ENCODE results near the gene MED10.
"Not testable (repeated sequence)": the region's sequence is repeated elsewhere in the genome, so short reads cannot be mapped to it uniquely, and the experiment has no call there.

Gene MED10

DNA sequence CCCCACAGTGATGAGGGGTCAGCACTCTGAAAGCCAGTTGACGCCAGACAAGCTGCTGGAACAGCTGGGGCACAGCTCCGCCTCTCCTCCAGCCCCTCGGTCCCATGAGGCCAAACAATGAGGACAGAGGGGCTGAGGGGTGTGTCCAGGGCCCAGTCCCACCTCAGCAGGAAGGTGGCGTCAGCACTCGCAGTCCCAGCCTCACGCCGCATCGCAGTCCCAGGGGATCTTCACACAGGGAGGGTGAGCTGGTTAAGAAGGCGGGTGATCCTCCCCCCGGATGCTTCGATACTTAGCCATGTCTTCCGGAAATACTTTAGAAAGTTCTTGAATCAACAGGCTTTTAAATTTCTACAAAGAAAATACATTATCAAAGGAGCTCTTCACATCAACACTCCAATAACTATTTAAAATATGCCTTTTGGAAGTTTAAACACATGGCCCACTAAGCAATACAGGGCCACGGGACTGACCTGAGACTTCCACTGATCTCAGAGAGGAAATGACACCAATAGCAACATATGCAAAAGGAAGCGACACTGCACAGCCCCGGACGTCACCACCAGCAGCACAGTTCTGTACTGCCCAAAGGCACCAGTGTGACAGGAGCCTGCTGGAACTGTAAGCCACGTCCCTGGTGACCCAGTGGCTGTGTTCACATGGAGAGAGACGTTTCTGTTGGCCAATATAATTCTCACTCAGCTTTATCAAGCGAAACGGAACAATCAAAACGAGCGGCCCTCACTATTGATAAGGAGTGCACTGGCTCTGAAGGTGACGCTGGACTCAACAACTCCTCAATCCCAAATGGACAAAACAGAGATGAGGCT lies 5.9 kb downstream of the MED10 start:
- FAIRE-seq, result no peak

DNA sequence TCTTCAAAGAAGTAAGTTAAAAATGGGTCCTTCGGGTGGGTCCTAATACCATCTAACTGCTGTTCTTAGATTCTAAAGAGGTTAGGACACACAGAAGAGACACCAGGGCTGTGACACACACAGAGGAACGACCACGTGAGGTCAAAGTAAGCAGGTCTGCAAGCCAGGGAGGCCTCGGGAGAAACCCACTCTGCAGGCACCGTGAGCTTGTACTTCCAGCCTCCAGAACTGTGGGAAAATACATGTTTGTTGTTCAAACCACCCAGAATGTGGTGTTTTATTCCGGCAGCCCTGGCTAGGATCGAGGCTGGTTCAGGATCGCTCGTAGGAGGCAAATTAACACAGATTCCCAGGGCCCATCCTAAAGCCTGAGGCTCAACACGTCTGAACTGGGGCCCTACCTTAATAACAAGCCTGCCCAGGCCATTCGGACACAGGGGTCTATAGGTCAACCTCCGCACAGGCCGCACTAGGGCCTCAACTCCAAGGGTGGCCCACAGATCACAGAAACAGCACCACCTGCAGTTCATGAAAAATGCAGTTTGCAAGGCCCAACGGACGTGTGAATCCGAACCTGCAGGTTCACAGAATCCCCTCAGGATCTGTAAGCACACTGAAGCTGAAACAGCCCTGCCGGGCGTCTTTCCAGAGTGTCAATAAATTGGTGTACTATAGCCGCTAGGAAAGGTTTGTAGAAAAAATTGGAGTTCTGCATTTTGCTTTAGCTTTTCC lies 7.1 kb downstream of the MED10 start:
- no peak for FAIRE-seq

GRCh38 chr5:6370580-6370979 lies 7.8 kb downstream of the MED10 start:
- no peak for FAIRE-seq

DNA sequence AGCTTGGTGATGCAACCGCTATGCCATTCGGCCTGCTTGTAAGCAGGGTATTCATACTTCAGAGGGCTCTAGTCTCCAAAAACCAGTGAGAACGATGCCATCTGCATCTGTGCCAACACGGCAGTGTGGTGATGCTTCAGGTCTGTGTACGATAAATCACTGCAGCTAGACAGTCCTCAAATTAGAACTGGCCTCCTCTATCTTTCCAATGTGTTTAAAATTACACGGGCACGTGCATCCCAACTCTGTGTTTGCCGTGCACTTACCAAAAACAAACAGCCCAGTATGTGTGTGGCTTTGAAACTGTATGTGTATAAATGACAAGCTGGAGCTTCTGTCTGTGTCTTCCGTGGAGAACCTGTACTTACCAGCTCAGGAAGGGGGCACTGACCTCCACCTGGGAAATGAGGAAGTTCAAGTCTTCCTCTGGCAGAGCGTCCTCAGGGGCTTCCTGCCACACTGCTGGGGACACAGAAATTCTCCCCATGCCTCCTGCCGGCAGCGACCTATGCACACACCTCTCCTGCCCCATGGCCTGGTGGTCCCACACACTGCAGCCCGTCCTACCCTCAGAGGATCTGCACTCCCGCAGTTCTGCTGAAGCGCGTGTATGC lies 12.3 kb downstream of the MED10 start:
- FAIRE-seq, result no peak

DNA sequence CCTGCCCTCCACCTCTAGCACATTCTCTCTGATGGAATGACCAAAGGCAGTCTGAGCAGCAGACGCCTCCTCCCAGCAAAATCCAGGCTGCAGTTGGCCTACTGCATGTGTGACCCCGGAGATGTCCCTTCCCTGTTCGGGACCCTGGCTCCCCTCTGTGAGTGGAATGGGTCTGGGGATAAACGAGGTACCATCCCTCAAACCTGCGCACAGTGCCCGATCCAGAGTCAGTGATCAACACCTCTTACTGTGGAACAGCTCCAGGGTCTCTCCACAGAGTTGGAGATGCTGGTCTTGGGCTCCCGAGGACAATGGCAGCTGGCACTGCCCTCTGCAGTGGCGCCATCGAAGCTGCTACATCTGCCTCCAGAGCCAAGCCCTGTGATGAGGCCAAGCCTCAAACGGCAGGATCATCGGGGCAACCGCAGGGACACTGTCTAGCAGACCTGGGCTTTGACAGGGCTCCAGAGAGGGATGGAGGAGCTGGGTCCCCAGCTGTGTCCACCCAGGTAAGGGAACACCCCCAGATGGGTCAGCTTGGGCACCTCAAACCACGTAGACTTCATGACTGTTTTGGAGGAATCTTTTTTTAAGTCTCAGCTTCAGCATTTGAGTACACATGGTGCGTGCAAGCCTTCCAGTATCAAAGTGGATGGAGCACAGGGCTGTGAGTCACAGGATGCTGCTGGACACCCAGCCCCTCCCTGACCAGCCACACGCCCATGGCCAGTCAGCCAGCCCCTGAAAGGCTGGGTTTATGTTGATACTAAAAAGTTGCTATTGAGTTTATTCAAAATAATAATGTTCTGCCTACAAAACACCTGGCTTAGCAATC lies 13.0 kb downstream of the MED10 start:
- FAIRE-seq, result no peak

- not testable (repeated sequence) for FAIRE-seq
Observed at GRCh38 chr5:6363454-6364011, 14.8 kb downstream of the MED10 start.

GRCh38 chr5:6362846-6363245 lies 15.5 kb downstream of the MED10 start:
- no peak for FAIRE-seq

DNA sequence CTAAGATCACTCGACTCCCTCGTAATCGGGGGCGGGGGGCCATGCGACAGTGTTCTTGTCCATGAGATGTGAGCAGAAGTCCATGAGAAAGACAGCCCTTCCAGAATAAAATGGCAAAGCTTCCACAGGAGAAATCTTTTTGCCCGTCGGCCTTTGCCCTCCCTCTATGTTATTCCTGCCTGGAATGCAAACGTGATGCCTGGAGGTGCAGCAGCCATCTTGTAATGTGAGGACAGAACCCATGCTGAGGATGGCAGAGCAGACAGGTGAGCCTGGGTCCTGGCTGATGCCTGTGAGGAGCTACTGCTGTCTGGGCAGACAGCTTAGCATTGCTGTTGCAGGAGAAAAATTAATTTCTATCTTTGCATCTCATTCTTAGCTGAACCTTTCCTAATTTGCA lies 17.2 kb downstream of the MED10 start:
- FAIRE-seq, result no peak

- FAIRE-seq, result no peak
Observed at GRCh38 chr5:6360323-6361072, 17.8 kb downstream of the MED10 start.

DNA sequence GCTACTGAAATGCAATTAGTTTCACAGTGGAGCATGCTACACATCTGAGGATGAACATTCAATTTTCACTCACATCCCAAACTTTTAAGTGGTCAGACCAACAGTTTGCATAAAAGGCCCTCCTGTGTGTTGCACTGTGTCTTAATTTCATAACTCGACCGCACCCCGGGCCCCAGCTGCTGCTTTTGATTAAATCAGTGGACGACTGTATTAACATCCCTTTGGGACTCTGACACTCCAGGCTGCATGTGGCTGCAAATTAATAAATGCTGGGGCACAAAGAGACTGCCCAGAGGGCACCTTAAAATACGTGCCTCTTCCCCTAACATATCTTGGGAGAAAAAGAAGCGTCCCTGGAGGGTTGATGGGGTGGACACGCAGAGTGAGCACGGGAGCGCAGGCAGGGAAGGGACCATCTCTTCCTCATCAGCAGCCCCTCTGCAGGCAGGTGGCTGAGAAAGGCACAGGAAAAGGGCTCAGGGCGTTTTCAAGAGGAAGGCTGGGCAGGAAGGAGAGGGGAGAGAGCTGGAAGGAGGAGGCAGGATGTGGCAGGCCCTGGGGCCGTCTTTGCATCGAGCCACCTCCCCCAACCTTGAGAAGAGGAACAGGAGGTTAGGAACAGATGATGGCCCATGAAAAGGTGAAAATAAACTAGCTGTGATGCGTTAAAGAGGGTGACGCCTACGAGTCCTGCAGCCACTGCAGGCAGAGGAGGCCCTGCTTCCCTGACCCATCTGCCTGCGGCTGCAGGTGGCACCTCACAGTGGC lies 18.6 kb downstream of the MED10 start:
- FAIRE-seq, result no peak

DNA sequence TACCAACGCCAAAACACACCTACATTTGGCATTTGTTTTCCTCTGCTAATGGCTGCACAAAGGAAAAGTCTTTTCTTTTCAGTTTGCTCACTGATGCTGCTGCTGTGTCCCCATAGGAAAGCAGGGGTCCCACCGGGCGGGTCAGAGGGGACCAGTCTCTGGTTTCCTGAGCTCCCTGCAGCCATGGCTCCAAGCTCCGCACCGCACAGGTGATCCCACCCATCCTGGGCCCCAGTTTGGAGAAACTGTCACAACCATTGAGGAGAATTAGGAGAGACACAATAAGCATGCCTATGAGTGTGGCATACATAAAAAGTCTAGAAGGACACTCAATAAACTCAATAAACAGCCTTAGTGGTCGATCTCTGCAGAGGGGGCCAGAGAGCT lies 19.9 kb downstream of the MED10 start:
- FAIRE-seq, result no peak

GRCh38 chr5:6357817-6358433 lies 20.4 kb downstream of the MED10 start:
- FAIRE-seq, result not testable (repeated sequence)

GRCh38 chr5:6356578-6357164 lies 21.7 kb downstream of the MED10 start:
- no peak for FAIRE-seq

- FAIRE-seq, result no peak
Observed at GRCh38 chr5:6355294-6355693, 23.1 kb downstream of the MED10 start.

DNA sequence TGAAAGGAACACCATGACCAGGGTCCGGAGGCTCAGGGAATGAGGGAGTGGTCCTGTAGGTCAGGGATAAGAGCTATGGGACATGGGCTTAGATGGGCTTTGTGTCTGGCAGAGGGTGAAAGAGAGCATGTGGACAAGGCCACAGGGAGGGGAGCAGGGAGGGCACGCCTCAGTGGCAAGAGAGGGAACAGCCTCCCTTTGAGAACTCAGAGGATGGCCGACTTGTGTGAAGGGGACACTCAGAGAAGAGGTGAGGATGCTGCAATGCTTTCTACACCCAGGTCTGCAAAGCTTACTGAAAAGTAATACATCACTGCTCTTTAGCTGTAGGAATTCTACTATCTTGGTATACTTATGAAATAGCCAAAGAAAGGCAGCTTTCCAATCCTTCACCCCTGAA lies 23.5 kb downstream of the MED10 start:
- FAIRE-seq, result no peak

- no peak for FAIRE-seq
Observed at GRCh38 chr5:6353602-6354302, 24.6 kb downstream of the MED10 start.

GRCh38 chr5:6350277-6351090 lies 27.9 kb downstream of the MED10 start:
- FAIRE-seq, result no peak

- no peak for FAIRE-seq
Observed at GRCh38 chr5:6349387-6349786, 29.0 kb downstream of the MED10 start.

All from endometrium (tissue), 2 donors.